NCI-H146 treated with DMSO at 0.1 percent for 48 hours (cell line): Measurements from ENCODE around the gene ISYNA1.

ENCODE experiments used
- DNase-seq: peaks from one replicate; lab custom pipeline; 2025; ENCODE audit not compliant: unreplicated experiment; lab: John Stamatoyannopoulos, UW

ISYNA1 gene

GRCh38 chr19:18433015-18433691, 4.8 kb downstream of the ISYNA1 start:
- DNase-seq = no peak

GRCh38 chr19:18432275-18433014, 5.5 kb downstream of the ISYNA1 start:
- no peak for DNase-seq

- no peak for DNase-seq
Observed at GRCh38 chr19:18431351-18432197, 6.4 kb downstream of the ISYNA1 start.

- no peak for DNase-seq
Observed at GRCh38 chr19:18430417-18431144, 7.4 kb downstream of the ISYNA1 start.

- no peak for DNase-seq
Observed at GRCh38 chr19:18429717-18430416, 8.1 kb downstream of the ISYNA1 start.

- peak; percentile 75 for DNase-seq
Observed at GRCh38 chr19:18428787-18429674, 8.9 kb downstream of the ISYNA1 start.

GRCh38 chr19:18428173-18428786, 9.7 kb downstream of the ISYNA1 start:
- no peak for DNase-seq

GRCh38 chr19:18427743-18428113, 10.2 kb downstream of the ISYNA1 start:
- no peak for DNase-seq

GRCh38 chr19:18427080-18427742, 10.7 kb downstream of the ISYNA1 start:
- DNase-seq = no peak

- no peak for DNase-seq
Observed at GRCh38 chr19:18426416-18426767, 11.5 kb downstream of the ISYNA1 start.

- DNase-seq = no peak
Observed at GRCh38 chr19:18425515-18426415, 12.2 kb downstream of the ISYNA1 start.

- no peak for DNase-seq
Observed at GRCh38 chr19:18424890-18425514, 12.9 kb downstream of the ISYNA1 start.

GRCh38 chr19:18424122-18424889, 13.6 kb downstream of the ISYNA1 start:
- DNase-seq = no peak

GRCh38 chr19:18423258-18424020, 14.5 kb downstream of the ISYNA1 start:
- no peak for DNase-seq

- DNase-seq = no peak
Observed at GRCh38 chr19:18422530-18423191, 15.3 kb downstream of the ISYNA1 start.
